CD4-positive, alpha-beta T cell treated with Interleukin-21 for 1 hour (primary cell): ENCODE data around the gene NDUFA6.
"Not testable (repeated sequence)": the region's sequence is repeated elsewhere in the genome, so short reads cannot be mapped to it uniquely, and the experiment has no call there.

Experiments
- DNase-seq: peaks from one replicate; pipeline ENCODE4 v3.0.0-alpha.2; 2020

The NDUFA6 gene

GRCh38 chr22:42090596-42091454 is at the start of gene NDUFA6:
NDUFA6 (minus strand) TSS chr22:42090772; CDS start chr22:42090744, 28 bp downstream.
- DNase-seq = peak; percentile 99

- DNase-seq = not testable (repeated sequence)
Measured at GRCh38 chr22:42140153-42140552, 49.6 kb upstream of the NDUFA6 start.

GRCh38 chr22:42139508-42139907 is 48.9 kb upstream of the NDUFA6 start:
- not testable (repeated sequence) for DNase-seq

GRCh38 chr22:42138972-42139371 is 48.4 kb upstream of the NDUFA6 start:
- DNase-seq = no peak

- DNase-seq = no peak
Measured at GRCh38 chr22:42138122-42138770, 47.7 kb upstream of the NDUFA6 start.

- not testable (repeated sequence) for DNase-seq
Measured at GRCh38 chr22:42135688-42136087, 45.1 kb upstream of the NDUFA6 start.

- no peak for DNase-seq
Measured at GRCh38 chr22:42134100-42135020, 43.8 kb upstream of the NDUFA6 start.

GRCh38 chr22:42132457-42132856 is 41.9 kb upstream of the NDUFA6 start:
- DNase-seq = no peak

GRCh38 chr22:42131562-42131961 is 41.0 kb upstream of the NDUFA6 start:
- no peak for DNase-seq

- DNase-seq = not testable (repeated sequence)
Measured at GRCh38 chr22:42130639-42131431, 40.3 kb upstream of the NDUFA6 start, which contains the start of gene CYP2D6. CYP2D6 (minus strand) TSS chr22:42130810; CDS start chr22:42130791, 19 bp downstream.

GRCh38 chr22:42130182-42130581 is 39.6 kb upstream of the NDUFA6 start:
- DNase-seq = not testable (repeated sequence)

- not testable (repeated sequence) for DNase-seq
Measured at GRCh38 chr22:42128776-42129694, 38.5 kb upstream of the NDUFA6 start.

- not testable (repeated sequence) for DNase-seq
Measured at GRCh38 chr22:42128007-42128406, 37.4 kb upstream of the NDUFA6 start.

GRCh38 chr22:42127606-42128005 is 37.0 kb upstream of the NDUFA6 start:
- DNase-seq = no peak

GRCh38 chr22:42123529-42123928 is 33.0 kb upstream of the NDUFA6 start:
- DNase-seq = not testable (repeated sequence)

GRCh38 chr22:42120231-42121021 is 29.9 kb upstream of the NDUFA6 start:
- DNase-seq = peak; percentile 61

GRCh38 chr22:42116848-42117424 is 26.4 kb upstream of the NDUFA6 start:
- no peak for DNase-seq

- DNase-seq = not testable (repeated sequence)
Measured at GRCh38 chr22:42115420-42115830, 24.9 kb upstream of the NDUFA6 start.

GRCh38 chr22:42114721-42115120 is 24.1 kb upstream of the NDUFA6 start:
- no peak for DNase-seq

GRCh38 chr22:42112793-42113192 is 22.2 kb upstream of the NDUFA6 start:
- not testable (repeated sequence) for DNase-seq
